ENCODE data around the gene GPR183.

Gene GPR183

GRCh38 chr13:99312493-99312883 lies 5.3 kb upstream of the GPR183 start:
- no peak for DNase-seq (ENCODE audit: low spot score)

GRCh38 chr13:99311748-99312492 lies 4.7 kb upstream of the GPR183 start:
- DNase-seq (ENCODE audit: low spot score): no peak

GRCh38 chr13:99311137-99311536 lies 3.9 kb upstream of the GPR183 start:
- no peak for DNase-seq (ENCODE audit: low spot score)

- DNase-seq (ENCODE audit: low spot score): no peak
Observed at GRCh38 chr13:99310382-99311031, 3.3 kb upstream of the GPR183 start.

GRCh38 chr13:99308471-99309087 lies 1.4 kb upstream of the GPR183 start:
- DNase-seq (ENCODE audit: low spot score): no peak

GRCh38 chr13:99307648-99308339 lies 595 bp upstream of the GPR183 start:
- DNase-seq (ENCODE audit: low spot score): no peak

GRCh38 chr13:99305566-99305965 lies 1.6 kb downstream of the GPR183 start:
- DNase-seq (ENCODE audit: low spot score): no peak

GRCh38 chr13:99305158-99305557 lies 2.0 kb downstream of the GPR183 start:
- no peak for DNase-seq (ENCODE audit: low spot score)

GRCh38 chr13:99304541-99304940 lies 2.7 kb downstream of the GPR183 start:
- DNase-seq (ENCODE audit: low spot score): no peak

- DNase-seq (ENCODE audit: low spot score): no peak
Observed at GRCh38 chr13:99303863-99304521, 3.2 kb downstream of the GPR183 start.

GRCh38 chr13:99302637-99303505 lies 4.3 kb downstream of the GPR183 start:
- DNase-seq (ENCODE audit: low spot score): no peak

GRCh38 chr13:99301913-99302636 lies 5.1 kb downstream of the GPR183 start:
- no peak for DNase-seq (ENCODE audit: low spot score)

GRCh38 chr13:99301056-99301838 lies 6.0 kb downstream of the GPR183 start:
- DNase-seq (ENCODE audit: low spot score): no peak

GRCh38 chr13:99299920-99300341 lies 7.3 kb downstream of the GPR183 start:
- DNase-seq (ENCODE audit: low spot score): no peak

GRCh38 chr13:99299256-99299919 lies 7.8 kb downstream of the GPR183 start:
- DNase-seq (ENCODE audit: low spot score): no peak

- DNase-seq (ENCODE audit: low spot score): no peak
Observed at GRCh38 chr13:99298056-99298455, 9.1 kb downstream of the GPR183 start.

- DNase-seq (ENCODE audit: low spot score): no peak
Observed at GRCh38 chr13:99297331-99297730, 9.9 kb downstream of the GPR183 start.

GRCh38 chr13:99296398-99296797 lies 10.8 kb downstream of the GPR183 start:
- DNase-seq (ENCODE audit: low spot score): no peak

All from HuH-7.5 (cell line).